ENCODE results near the gene MLANA. TPM values are rescaled to one million over a fixed set of nuclear protein-coding genes. Genes with fewer than 3 reads are reported as not detected.

Gene MLANA
- total RNA-seq, 4 donors from 2014 or later: not detected

Other genes starting within 250 kb of the MLANA start
- 10 to 100 TPM; 12.6 to 21.2 (median 13.6) TPM for gene ERMP1, start 57.8 kb upstream of the MLANA start, total RNA-seq
- 10 to 100 TPM; 10.4 to 24.3 (median 14.8) TPM for gene RANBP6, start 124.7 kb downstream of the MLANA start, total RNA-seq

All from subcutaneous adipose tissue (tissue), 4 donors.